Neural progenitor cell (in vitro differentiated cells): ENCODE measurements around the gene OMP.

ENCODE experiments used
- EZH2 ChIP-seq: fragments of 200-600 bp; sonication (generic); IDR thresholded peaks from 2 replicates; pipeline ENCODE4 v1.6.1; 2017; ENCODE audit warnings: antibody characterized with exemption, mild to moderate bottlenecking, moderate library complexity
- EZH2phosphoT487 ChIP-seq: fragments of 200-600 bp; sonication (generic); IDR thresholded peaks from 2 replicates; pipeline ENCODE4 v1.6.1; 2017; ENCODE audit warnings: antibody characterized with exemption
- TF ChIP-seq, protein P1 (sequence below): fragments of 200-600 bp; sonication (generic); IDR thresholded peaks from 2 replicates; pipeline ENCODE4 v1.5.1; 2017; ENCODE audit warnings: antibody characterized with exemption, mild to moderate bottlenecking

DNA sequence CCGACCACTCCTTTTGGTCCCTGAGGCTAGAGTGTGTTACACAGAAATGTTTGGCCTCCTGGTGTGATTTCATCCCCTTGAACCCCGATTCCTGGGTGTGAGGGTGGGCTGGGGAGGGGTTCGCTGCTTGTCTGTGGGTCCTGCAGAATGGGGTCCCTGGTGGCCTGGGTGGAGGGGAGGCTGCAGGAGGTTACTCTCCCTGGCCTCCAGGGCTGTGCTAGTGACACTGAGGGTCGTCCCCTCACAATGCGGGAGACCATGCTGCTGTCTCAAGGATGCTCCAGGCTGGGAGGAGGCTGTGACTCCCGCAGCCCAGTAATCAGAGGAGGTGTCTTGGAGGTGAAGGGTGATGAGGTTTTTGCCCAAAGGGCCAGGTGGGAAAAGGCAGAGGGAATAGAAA, 17.0 kb upstream of the OMP start:
- no peak for TF ChIP-seq EZH2
- TF ChIP-seq, protein P1, sequence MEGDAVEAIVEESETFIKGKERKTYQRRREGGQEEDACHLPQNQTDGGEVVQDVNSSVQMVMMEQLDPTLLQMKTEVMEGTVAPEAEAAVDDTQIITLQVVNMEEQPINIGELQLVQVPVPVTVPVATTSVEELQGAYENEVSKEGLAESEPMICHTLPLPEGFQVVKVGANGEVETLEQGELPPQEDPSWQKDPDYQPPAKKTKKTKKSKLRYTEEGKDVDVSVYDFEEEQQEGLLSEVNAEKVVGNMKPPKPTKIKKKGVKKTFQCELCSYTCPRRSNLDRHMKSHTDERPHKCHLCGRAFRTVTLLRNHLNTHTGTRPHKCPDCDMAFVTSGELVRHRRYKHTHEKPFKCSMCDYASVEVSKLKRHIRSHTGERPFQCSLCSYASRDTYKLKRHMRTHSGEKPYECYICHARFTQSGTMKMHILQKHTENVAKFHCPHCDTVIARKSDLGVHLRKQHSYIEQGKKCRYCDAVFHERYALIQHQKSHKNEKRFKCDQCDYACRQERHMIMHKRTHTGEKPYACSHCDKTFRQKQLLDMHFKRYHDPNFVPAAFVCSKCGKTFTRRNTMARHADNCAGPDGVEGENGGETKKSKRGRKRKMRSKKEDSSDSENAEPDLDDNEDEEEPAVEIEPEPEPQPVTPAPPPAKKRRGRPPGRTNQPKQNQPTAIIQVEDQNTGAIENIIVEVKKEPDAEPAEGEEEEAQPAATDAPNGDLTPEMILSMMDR, result no peak
- TF ChIP-seq EZH2phosphoT487, result no peak
